GM19397 (cell line): Measurements from ENCODE around the gene CENPA.
A peak's percentile ranks its signal among the peaks of the same experiment; 100 is the strongest.
"Not testable (repeated sequence)": the region's sequence is repeated elsewhere in the genome, so short reads cannot be mapped to it uniquely, and the experiment has no call there.

Experiments
- ATAC-seq: cut with Tn5 transposase; IDR thresholded peaks from one replicate; pipeline ENCODE4 v1.9.1; 2021; ENCODE audit warnings: mild to moderate bottlenecking, moderate library complexity; ENCODE audit not compliant: unreplicated experiment

The CENPA gene

DNA sequence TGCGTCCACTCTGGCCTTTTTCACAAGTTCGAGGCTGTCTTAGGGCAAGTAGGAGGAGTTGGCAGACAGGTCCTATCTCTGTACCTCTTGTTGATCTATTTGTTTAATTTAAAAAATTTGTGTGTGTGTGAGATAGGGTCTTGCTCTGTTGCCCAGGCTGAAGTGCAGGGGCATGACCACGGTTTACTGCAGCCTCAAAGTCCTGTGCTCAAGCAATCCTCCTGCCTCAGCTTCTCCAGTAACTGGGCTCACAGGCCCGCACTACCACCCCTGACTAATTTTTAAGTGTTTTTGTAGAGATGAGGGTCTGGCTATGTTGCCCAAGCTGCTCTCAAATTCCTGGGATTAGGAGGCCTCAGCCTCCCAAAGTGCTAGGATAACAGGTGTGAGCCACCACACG, 26.0 kb upstream of the CENPA start:
- ATAC-seq, result no peak

DNA sequence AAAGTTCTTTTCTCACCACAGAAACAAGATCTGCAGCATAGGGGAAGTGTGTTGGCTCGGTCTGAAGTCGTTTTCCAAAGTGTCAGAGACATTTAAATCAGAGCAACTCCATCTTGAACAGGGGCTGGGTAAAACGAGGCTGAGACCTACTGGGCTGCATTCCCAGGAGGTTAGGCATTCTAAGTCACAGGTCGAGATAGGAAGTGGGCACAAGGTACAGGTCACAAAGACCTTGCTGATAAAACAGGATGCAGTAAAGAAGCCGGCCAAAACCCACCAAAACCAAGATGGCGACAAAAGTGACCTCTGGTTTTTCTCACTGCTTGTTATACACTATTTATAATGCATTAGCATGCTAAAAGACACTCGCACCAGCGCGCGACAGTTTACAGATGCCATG, 24.9 kb upstream of the CENPA start:
- ATAC-seq, result not testable (repeated sequence)

DNA sequence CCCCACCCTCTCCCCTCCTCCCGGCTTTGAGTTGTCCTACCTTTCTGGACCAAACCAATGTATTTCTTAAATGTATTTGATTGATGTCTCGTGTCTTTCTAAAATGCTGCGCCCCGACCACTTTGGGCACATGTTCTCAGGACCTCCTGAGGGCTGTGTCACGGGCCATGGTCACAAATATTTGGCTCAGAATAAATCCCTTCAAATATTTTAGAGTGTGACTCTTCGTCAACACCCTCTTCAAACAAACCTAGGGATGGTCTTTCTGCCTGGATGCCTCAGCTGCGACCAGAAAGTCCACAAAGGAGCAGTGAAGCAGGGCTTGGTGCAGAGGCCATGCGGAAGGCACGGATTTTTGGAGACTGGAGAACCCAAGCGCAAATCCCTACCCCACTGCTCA, 22.8 kb upstream of the CENPA start:
- no peak for ATAC-seq

DNA sequence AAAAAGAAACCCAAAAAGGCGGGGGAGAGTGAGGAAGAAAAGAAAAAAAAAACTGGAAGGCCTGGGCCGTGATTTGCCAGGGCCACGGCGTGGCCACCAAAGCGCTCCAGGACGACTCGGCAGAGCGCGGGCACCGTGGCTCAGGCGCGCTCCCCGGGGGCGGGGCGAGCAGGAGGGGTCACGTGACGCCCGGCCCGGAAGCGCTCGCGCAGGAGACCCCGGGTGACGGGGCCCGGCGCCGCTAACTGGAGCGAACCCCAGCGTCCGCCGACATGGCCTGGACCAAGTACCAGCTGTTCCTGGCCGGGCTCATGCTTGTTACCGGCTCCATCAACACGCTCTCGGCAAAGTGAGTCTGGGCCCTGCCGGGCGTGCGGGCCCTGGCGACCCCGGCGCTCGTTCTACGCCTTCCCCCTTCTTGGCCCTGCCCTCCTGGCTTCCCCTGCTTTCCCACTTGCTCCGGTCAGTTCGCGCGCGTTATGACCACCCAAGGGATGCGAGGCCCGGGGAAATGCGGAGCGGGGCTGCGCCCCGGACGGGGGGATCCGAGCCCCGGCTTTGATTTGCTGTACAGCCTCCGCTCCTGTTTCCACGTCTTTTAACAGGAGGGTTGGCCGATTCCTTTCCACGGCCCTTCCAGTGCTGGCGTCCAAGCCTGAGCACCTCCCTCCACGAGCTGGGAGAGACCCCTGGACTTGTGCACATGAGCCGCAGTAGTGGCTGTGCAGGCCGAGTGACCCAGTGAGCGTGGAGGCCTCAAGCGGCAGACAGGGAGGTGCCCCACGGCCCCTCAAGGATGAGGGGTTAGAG, 21.6 kb upstream of the CENPA start, which contains the start of gene SLC35F6:
SLC35F6 (plus strand) TSS at position 207 of the 810 bp plus-strand sequence; CDS start at position 273, 66 bp downstream.
- peak; percentile 77 for ATAC-seq

DNA sequence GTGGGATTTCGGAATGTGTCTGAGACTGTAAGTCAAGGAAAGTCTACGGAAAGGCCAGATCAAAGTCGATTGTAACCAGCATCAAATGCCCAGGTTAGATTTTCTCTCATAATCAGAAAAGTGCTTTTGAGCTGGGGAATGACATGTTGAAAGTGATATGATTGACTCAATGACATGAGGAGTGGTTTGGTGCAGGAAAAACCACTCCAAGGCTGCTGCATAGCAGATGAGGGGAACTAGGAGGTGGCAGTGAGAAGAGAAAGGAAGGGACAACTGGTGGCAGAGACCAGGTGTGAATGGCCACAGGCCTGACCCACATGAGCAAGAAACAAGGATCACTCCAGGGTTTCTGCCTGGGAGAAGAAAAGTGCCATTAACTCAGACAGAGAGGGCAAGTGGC, 20.9 kb upstream of the CENPA start:
- no peak for ATAC-seq

DNA sequence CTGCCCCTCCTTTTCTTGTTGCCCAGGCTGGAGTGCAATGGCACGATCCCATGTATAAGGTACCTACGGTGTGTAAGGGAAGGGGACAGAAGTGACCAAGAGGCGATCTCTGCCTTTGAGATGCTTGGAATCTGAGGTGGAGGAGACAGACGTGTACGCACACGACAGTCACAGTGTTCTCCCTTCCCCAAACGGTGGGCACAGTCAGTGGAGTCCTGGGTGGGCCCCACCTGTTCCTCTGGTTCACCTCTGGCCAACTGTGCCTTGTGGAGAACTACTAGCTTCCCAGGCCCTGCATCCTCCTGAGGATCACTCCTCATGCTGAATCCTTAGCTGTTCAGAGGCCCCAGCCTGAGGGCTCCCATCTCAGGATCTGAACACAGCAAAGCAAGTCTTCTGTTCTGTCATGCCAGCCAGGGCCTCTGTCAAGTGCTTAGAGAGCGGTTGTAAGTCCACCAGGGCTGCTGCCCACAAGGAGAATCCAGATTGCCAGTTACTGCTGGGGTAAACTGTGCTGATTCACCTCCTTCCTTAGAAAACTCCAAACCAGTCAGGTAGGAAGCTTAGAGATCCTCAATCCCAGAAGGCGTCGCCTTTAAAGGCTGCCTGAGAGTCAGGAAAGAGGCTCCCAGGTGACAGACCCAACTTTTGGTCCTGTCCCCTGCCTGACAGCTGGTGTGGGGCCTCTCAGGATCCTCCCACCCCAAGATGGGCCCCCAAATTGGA, 20.2 kb upstream of the CENPA start:
- ATAC-seq, result no peak

DNA sequence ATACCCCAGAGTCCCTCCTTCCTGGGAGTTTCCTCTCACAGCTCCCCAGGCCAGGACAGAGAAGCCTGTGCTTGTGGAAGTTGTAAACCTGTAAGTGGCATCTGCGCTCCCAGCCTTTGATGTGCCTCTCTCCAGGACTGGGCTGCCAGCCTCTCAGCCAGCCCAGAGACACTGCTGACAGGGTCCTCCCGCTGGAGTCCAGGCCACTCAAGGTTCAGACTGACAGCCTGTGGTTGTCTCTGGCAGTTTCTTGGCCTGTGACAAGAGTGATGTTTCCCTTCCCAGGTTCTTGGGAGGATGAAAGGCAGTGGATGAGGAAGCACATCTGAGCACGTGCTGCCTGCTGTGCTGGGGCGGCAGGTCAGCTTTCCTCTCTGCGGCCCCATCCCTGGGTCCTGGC, 18.7 kb upstream of the CENPA start:
- ATAC-seq, result no peak

DNA sequence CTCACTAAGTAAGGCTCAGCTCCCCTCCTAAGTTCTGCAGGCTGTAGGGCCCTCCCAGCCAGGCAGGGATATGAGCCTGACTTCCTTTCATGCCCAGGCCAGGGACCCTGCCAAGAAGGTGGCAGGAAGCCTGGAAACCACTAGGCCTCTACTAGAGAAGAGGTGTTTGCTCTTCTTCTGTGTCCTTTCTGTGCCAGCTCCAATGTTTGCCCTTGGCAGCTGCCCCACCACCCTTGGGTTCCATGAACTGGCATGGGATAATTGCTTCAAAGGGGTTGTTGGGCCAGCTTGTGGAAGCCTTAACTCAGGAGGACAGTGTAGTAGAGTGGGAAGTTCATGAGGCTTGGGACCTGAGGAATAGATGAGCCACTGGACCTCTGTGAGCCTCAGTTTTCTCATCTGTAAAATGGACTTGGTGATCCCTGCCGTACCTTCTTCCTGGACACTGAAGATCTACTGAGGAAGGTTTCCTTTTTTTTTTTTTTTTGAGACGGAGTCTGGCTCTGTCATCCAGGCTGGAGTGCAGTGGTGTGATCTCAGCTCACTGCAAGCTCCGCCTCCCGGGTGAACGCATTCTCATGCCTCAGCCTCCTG, 17.9 kb upstream of the CENPA start:
- ATAC-seq, result no peak

DNA sequence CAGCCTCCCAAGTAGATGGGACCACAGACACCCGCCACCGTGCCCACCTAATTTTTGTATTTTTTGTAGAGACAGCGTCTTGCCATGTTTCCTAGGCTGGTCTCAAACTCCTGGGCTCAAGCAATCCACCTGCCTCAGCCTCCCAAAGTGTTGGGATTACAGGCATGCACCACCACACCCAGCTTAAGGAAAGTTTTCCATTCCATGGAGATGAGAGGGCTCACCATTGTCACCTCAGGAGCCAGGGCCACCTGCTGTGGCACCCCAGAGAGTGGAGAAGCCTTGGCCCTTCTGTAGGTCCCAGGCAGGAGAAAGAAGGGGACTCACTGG, 17.1 kb upstream of the CENPA start:
- ATAC-seq, result no peak

DNA sequence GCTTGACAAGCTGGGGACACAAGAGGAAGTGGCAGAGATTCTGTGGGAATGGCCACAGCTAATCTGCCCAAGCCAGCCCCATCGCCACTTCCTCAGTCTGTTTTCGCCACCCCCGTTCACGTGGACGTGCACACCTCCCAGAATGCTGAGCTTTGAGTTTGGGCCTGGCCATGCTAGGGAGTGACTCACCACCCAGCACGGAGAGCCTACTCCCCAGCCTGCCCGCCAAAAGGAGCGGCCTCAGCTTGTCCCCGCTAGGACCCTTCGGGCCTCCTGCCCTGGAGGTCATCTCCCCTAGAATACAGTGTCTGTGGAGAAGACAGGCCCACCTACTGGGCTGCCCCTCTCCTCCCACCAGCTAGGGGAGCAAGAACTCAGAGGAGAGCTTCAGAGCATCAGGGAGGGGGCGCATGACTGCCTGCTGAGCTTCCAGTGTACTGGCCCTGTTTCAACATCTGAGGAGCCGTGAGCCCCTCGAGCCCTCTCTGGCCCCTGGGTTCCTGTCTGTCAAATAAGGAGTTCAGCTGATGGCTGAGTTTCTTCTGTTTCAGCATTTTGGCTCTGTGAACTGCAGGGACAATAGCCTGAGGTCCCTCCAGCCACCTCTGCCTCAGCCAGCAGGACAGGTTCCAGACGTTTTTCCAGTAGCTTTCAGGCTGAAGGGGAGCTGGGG, 16.6 kb upstream of the CENPA start:
- ATAC-seq, result no peak

DNA sequence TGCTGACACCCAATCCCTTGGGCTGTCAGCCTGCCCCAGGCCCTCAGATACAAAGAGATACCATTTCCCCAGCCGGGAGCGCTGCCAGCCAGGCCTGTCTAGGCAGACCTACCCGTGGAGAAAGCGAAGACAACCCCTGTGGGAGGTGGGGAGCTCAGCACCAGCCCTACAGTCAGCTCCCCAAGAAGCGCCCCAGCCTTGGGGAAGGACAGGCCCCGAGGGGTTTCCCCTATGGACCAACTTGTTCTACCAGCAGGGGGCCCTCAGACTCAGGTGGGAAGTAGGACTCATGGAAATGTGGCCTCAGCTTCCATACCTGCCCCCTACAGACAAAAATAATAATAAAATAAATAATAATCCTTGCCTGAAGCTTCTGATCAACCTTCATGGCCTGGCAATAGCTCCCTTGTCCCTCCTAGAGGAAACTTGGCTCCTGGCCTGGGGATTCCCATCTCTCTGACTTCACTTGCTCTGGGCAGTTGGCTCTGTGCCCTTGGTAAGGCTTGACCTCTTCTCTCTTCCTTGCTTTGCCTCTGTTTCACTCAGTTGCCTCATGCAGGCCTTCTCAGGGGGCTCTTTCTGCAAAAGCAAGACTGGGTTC, 14.8 kb upstream of the CENPA start:
- ATAC-seq, result no peak

DNA sequence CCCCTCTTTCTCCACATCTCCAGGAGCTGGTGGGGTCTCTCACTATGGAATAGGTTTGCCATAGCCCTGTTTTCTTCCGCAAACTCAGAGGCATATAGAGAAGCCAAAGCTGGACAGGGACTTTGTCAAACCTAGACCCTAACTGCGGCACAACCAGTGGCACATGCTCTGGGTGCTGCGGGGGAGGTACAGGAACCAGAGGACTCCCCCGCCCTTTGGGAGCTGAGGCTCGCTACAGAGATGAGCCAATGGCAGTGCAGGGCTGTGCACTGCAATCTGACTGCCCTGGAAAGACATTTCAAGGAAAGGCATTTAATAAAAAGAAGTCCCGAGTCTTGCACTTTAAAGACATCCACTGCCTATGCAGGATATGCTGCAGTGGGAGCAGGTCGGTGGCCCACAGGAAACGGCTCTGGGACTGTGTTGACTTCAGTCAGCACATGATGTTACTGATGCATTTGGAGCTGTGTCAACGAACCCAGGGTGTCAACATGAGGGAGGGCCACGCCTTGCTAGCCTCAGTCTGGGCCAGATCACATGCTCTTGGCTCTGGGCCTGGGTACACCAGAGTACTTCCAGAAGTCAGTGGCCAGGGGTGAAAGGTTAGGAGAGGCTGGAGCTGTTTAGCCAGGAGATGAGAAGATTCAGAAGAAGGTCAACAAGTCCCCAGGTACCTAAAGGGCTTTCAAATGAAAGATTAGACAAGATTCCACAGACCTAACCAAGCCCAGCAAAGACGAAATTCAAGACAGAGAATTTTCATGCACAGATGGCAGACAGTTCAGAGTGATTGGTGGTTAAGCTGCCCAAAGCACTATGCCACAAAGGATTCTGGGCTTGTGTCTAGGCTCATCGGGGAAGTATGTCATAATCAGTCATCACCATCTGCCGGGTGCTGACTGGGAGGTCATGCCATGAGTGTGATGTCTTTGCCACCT, 13.5 kb upstream of the CENPA start:
- ATAC-seq, result no peak

DNA sequence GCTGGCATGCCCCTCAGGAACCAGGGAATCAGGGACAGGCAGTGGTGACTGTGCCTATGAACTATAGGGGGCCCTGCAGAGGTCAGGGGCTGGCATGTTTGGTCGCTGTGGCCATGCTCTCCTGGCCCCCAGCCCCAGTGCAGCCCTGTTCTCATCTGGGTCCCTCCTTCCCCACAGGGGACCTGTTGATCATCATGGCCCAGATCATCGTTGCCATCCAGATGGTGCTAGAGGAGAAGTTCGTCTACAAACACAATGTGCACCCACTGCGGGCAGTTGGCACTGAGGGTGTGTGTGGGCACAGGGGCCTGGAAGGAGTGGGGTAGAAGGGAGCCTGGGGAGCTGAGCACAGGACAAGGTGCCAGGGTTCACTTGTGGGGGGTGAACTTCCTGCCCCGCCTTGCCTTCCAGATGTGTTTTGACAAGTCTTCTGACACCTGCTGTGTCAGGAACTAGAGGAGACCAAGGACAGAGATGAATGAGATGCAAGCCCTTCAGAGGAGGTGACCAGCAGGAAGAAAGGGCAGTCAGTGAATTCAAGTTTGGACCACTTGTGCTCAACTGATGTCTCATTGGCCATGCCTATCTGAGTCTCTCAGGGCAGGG, 9.6 kb upstream of the CENPA start:
- ATAC-seq, result no peak

DNA sequence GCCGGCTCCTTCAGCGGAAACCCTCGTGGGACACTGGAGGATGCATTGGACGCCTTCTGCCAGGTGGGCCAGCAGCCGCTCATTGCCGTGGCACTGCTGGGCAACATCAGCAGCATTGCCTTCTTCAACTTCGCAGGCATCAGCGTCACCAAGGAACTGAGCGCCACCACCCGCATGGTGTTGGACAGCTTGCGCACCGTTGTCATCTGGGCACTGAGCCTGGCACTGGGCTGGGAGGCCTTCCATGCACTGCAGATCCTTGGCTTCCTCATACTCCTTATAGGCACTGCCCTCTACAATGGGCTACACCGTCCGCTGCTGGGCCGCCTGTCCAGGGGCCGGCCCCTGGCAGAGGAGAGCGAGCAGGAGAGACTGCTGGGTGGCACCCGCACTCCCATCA, 7.8 kb upstream of the CENPA start:
- no peak for ATAC-seq

DNA sequence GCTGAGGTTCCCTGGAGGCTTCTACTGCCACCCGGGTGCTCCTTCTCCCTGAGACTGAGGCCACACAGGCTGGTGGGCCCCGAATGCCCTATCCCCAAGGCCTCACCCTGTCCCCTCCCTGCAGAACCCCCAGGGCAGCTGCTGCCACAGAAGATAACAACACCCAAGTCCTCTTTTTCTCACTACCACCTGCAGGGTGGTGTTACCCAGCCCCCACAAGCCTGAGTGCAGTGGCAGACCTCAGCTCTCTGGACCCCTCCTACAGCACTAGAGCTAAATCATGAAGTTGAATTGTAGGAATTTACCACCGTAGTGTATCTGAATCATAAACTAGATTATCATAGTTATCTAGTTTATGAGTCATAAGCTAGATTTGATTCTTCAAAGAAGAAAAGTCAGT, 7.3 kb upstream of the CENPA start:
- ATAC-seq, result no peak

DNA sequence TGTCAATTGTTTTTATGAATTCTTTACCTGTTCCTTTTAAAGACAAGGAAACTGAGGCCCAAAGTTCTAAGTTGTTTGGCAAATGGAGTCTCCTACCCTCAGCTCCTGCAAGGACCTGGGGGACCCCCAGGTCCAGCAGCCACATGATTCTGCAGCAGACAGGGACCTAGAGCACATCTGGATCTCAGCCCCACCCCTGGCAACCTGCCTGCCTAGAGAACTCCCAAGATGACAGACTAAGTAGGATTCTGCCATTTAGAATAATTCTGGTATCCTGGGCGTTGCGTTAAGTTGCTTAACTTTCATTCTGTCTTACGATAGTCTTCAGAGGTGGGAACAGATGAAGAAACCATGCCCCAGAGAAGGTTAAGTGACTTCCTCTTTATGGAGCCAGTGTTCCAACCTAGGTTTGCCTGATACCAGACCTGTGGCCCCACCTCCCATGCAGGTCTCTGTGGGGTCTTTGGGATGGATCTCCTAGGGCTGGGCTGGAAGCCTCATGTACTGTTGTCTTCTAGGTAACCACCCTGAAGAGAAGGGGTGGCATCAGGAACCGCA, 5.6 kb upstream of the CENPA start:
- ATAC-seq, result no peak

DNA sequence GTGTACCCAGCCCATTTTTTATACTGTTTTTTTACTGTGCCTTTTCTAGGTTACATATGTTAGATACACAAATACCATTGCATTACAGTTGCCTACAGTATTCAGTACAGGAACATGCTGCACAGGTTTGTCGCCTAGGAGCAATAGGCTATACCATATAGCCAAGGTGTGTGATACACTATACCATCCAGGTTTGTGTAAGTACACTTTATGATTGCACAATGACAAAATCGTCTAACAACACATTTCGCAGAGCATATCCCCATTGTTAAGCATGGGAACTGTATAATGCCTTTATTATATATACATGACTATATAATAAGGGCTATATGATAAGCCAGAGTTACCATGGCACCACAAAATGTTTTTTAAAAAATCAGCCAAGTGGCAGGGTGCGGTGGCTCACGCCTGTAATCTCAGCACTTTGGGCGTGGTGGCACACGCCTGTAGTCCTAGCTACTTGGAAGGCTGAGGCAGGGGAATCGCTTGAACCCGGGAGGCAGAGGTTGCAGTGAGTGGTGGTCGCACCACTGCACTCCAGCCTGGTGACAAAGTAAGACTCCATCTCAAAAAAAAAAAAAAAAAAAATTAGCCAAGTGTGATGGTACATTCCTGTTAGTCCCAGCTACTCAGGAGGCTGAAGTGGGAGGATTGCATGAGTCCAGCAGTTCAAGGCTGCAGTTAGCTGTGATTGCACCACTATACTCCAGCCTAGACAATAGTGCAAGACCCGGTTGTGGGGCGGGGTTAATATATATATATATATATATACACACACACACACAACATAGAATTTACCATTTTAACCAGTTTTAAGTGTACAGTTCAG, 2.8 kb upstream of the CENPA start:
- no peak for ATAC-seq

DNA sequence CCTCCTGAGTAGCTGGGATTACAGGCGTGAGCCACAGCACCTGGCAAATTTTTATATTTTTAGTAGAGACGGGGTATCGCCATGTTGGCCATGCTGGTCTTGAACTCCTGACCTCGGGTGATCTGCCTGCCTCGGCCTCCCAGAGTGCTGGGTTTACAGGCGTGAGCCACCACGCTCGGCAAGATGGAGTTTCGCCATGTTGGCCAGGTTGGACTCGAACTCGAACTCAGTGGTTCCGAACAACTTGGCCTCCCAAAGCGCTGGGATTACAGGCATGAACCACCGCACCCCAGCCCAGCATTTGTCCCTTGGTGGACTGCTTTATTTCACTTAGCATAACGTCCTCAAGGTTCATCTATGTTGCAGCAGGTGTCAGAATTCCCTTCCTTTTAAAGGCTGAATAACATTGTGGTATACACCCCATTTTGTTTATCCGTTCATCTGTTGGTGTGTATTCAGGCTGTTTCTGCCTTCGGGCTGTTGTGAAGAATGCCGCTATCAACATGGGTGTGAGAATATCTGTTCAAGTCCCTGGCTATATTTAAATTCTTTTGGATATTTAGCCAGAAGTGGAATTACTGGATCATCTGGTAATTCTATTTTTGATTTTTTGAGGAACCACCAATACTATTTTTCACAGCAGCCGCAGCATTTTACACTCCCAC, 1.2 kb upstream of the CENPA start:
- ATAC-seq, result no peak
